ES-I3 (cell line): ENCODE data around the gene TBC1D14.
"Not testable (repeated sequence)": the region's sequence is repeated elsewhere in the genome, so short reads cannot be mapped to it uniquely, and the experiment has no call there.

Experiments
- H3K36me3 ChIP-seq: 2 replicates; pipeline ENCODE4 v1.6.1; 2013; ENCODE audit warnings: mild to moderate bottlenecking, low read length, control low read depth, moderate library complexity; ENCODE audit not compliant: insufficient read depth
- H3K4me1 ChIP-seq: 2 replicates; pipeline ENCODE4 v1.6.1; 2013; ENCODE audit warnings: mild to moderate bottlenecking, control low read depth, low read length; ENCODE audit not compliant: insufficient read depth
- H3K9ac ChIP-seq: 2 replicates; pipeline ENCODE4 v1.6.1; 2013; ENCODE audit warnings: low read depth, mild to moderate bottlenecking, low read length, moderate library complexity
- H3K9me3 ChIP-seq: 2 replicates; pipeline ENCODE4 v1.6.1; 2013; ENCODE audit warnings: mild to moderate bottlenecking, low read length, moderate library complexity; ENCODE audit not compliant: control insufficient read depth, insufficient read depth

Gene TBC1D14

DNA sequence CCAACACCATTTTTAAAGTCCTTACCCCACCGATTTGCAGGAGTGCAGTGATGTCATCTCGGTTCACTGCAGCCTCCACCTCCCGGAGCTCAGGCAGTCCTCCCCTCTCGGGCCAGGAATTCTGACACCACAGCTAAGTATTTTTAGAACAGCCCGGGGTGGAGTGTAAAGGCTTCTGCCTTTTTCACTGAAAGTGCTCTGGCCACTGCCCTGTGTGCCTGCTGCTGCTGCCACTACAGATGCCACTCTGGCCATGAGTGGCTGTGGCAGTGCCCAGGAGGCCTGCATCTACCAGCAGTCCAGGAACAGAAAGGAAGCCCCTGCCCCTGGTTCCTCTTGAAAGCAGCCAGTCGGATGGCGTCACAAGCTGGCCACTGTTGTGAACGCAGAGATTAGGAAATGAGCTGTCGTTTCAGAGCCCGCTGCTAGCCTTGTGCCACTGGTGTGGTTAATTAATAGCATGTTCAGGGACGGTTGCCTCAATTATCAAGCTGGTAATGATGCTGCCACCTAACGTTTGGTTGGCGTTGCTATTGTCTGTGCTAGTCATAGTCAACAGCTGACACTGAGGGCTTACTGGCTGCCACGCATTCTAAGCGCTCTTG is 23.6 kb upstream of the TBC1D14 start:
- H3K9ac ChIP-seq, result no peak overlapping the region
- no peaks in the 10 kb centered on the region for H3K9me3 ChIP-seq
- H3K4me1 ChIP-seq, result peaks cover 9% of the 10 kb centered on the region
- peaks cover 4% of the 10 kb centered on the region; the same call in 1 of the 2 replicates for H3K36me3 ChIP-seq

GRCh38 chr4:6886886-6887285 is 22.7 kb upstream of the TBC1D14 start:
- Histone ChIP-seq H3K9me3 (no peaks in the 10 kb centered on the region), H3K36me3 (peaks cover 3% of the 10 kb centered on the region; the same call in 1 of the 2 replicates), H3K9ac (no peak overlapping the region), H3K4me1 (peaks cover 9% of the 10 kb centered on the region)

- H3K9ac ChIP-seq, result no peak overlapping the region
- H3K4me1 ChIP-seq, result peaks cover 9% of the 10 kb centered on the region
- peaks cover 2% of the 10 kb centered on the region; the same call in 1 of the 2 replicates for H3K36me3 ChIP-seq
- no peaks in the 10 kb centered on the region for H3K9me3 ChIP-seq
These were observed 21.8 kb upstream of the TBC1D14 start for GRCh38 chr4:6887591-6888371.

GRCh38 chr4:6888506-6889071 is 21.0 kb upstream of the TBC1D14 start:
- H3K36me3 ChIP-seq, result no peaks in the 10 kb centered on the region
- H3K9ac ChIP-seq, result no peak overlapping the region
- H3K4me1 ChIP-seq, result peaks cover 9% of the 10 kb centered on the region
- no peaks in the 10 kb centered on the region for H3K9me3 ChIP-seq

DNA sequence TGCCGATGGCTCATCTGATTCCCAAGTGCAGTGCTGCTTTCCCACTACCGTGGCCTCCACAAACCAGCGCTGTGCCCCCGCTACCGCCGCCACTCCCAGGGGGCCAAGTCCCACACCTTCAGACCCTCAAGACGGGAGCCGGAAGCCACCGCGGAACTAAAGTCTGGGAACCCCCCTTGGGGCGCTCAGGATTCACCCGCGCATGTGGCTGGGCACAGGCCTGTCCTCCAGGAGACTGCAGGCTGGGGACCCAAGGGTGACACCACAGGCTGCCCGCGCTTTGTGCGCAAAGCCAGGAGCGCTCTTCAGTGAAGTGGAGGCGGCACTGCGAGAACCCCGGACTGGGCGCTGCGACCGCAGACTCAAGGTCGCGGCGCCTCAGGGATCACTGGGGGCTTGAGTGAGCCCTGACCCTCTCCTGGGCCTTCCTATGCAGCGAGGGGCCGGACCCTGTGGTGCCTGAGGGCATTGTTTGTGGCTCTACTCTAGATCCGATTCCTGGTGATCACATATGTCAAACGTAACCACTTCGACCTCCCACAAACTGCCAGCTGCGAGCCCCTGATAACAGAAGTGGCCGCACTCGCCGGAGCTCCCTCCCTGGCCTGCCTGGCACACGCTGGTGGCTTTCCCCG is 20.4 kb upstream of the TBC1D14 start:
- Histone ChIP-seq H3K9me3 (no peaks in the 10 kb centered on the region), H3K4me1 (peaks cover 9% of the 10 kb centered on the region), H3K9ac (no peak overlapping the region), H3K36me3 (no peaks in the 10 kb centered on the region)

DNA sequence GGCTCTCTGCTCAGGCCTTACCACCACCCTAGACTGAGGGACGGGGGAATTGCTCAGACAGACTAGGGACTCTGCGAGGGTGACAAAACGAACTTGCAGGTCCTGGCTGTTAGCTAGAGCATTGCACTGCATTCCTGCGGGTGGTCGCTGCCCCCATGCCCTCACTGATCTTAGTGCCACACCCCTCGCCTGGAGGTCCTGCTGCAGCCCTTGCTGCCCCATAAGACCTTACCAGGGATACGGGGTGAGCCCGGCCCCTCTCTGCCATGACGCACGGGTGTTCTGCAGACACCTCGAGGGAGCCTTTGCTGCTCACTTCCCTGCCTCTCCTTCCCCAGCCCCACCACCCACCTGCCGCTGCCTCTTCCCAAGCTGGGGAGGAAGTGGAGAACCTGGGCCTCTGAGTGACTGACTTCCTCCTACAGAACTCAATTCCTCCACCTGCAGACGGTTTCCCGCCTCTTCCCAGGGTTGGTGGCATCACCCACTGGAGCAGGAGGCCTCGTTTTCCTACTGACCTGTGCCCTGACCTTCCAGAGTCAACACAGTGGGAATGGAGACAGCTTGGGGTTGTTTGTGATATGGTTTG is 19.8 kb upstream of the TBC1D14 start:
- Histone ChIP-seq H3K9me3 (no peaks in the 10 kb centered on the region), H3K9ac (no peak overlapping the region), H3K4me1 (0 out of 2 replicates have a peak, but pooled peaks cover 3% of the 10 kb centered on the region), H3K36me3 (no peaks in the 10 kb centered on the region)

DNA sequence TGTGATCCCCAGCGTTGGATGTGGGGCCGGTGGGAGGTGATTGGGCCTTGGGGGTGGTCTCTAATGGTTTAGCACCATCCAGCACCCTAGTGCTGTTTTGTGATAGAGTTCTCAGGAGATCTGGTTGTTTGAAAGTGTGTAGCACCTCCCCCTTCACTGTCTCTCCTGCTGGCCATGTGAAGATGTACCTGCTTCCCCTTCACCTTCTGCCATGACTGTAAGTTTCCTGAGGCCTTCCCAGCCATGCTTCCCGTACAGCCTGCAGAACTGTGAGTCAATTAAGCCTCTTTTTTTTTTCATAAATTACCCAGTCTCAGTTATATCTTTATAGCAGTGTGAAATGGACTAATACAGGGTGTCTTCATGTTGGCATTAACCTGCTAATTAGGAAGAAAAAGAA is 19.3 kb upstream of the TBC1D14 start:
- Histone ChIP-seq H3K9me3 (no peaks in the 10 kb centered on the region), H3K4me1 (0 out of 2 replicates have a peak, but pooled peaks cover 3% of the 10 kb centered on the region), H3K9ac (no peak overlapping the region), H3K36me3 (no peaks in the 10 kb centered on the region)

DNA sequence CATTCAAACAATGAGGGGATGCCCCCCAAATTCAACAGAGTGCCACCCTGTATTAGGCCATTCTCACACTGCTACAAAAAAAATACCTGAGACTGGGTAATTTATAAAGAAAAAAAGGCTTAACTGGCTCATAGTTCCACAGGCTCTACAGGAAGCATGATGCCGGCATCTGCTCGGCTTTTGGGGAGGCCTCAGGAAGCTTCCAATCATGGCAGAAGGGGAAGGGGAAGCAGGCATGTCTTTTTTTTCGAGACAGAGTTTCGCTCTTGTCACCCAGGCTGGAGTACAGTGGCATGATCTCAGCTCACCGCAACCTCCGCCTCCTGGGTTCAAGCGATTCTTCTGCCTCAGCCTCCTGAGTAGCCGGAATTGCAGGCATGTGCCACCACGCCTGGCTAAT is 18.7 kb upstream of the TBC1D14 start:
- not testable (repeated sequence) for H3K36me3 ChIP-seq, H3K9me3 ChIP-seq, H3K9ac ChIP-seq, H3K4me1 ChIP-seq

DNA sequence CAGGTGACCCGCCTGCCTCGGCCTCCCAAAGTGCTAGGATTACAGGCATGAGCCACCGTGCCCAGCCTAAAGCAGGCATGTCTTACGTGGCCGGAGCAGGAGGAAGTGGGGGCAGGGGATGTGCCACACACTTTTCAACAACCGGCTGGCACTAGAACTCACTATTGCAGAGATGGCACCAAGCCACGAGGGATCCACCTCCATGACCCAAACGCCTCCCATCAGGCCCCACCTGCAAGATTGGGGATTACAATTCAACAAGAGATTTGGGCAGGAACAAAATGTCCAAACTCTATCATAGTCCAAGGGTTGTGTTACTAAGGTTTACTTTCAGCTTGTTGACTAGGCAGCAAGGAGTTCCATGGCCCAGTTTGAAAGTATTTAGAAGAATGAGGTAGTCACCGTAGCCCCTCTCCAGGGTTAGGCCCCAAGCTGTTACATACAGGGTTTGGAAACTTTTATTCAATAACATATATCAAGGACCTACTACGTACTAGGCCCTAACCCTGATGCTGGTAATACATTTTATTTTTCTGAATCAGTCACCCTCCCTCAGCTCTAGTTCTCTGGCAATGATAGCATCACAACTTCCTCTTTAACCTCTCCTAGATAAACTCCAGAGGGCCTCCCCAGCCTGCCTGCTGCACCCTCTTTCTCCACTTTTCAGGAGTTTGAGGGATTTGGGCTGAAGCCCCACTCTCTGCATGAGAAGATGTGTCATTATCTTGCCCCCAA is 18.0 kb upstream of the TBC1D14 start:
- Histone ChIP-seq H3K4me1 (no peaks in the 10 kb centered on the region), H3K9me3 (no peaks in the 10 kb centered on the region), H3K36me3 (no peaks in the 10 kb centered on the region), H3K9ac (no peak overlapping the region)

GRCh38 chr4:6892190-6892908 is 17.3 kb upstream of the TBC1D14 start:
- Histone ChIP-seq H3K9me3 (no peaks in the 10 kb centered on the region), H3K4me1 (no peaks in the 10 kb centered on the region), H3K9ac (no peak overlapping the region), H3K36me3 (no peaks in the 10 kb centered on the region)

DNA sequence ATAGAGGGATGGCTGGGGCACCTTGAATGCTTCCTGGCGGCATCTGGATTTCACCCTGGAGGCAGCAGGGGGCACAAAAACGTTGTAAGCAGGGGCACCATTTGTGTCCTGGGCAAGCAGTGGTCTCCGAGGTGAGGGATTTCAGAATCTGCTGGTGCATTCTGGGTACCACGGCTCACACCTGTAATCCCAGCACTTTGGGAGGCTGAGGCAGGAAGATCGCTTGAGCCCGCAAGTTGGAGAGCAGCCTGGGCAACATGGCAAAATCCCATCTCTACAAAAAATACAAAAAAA is 16.8 kb upstream of the TBC1D14 start:
- Histone ChIP-seq H3K9ac (no peak overlapping the region), H3K4me1 (no peaks in the 10 kb centered on the region), H3K36me3 (no peaks in the 10 kb centered on the region), H3K9me3 (no peaks in the 10 kb centered on the region)

- H3K9me3 ChIP-seq, result no peaks in the 10 kb centered on the region
- no peaks in the 10 kb centered on the region for H3K36me3 ChIP-seq
- no peaks in the 10 kb centered on the region for H3K4me1 ChIP-seq
- H3K9ac ChIP-seq, result no peak overlapping the region
These were observed 16.1 kb upstream of the TBC1D14 start for GRCh38 chr4:6893449-6894085.

DNA sequence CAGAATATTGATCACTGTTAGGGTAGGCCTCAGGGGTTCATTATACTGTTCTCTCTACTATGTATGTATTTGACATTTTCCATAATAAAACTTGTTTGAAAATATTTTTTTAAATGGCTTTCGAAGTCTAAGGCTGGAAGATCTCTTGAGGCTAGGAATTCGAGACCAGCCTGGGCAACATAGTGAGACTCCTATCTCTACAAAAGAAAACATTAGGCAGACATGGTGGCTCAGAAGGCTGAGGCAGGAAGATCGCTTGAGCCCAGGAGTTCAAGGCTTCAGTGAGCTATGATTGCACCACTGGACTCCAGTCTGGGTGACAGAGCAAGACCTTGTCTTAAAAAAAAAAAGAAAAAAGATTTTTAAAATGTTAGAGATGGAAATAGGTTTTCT is 15.5 kb upstream of the TBC1D14 start:
- Histone ChIP-seq H3K9me3 (no peaks in the 10 kb centered on the region), H3K9ac (no peak overlapping the region), H3K4me1 (no peaks in the 10 kb centered on the region), H3K36me3 (no peaks in the 10 kb centered on the region)
